HG03159 (cell line): Measurements from ENCODE around the gene IGFBPL1.

Experiments
- ATAC-seq: cut with Tn5 transposase; IDR thresholded peaks from one replicate; pipeline ENCODE4 v1.9.1; 2021; ENCODE audit warnings: mild to moderate bottlenecking, moderate library complexity; ENCODE audit not compliant: unreplicated experiment

Gene IGFBPL1

DNA sequence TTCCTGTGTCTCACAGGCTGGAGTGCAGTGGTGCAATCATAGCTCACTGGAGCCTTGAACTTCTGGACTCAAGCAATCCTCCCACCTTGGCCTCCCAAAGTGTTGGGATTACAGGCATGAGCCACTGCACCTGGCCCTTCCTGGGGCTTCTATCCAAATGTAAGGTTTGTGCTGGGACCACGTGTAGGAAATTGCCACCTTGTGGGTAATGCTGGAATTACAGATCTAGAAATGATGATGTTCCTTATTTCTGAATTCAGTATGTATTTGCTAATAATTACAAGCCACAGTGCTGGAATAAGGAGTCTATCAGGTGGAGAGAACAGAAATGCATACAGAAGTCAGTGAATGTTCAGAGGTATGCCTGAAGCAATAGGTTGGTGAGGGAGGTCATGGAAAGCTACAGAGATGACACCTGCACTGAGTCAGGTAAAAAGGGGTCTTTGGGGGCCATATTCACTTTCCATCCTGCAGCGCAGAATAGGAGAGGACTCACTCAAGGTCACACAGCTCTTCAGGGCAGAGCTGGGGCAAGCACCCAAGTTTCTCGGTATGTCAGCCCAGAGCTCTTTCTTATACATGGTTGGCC, 8.8 kb upstream of the IGFBPL1 start:
- ATAC-seq, result no peak

DNA sequence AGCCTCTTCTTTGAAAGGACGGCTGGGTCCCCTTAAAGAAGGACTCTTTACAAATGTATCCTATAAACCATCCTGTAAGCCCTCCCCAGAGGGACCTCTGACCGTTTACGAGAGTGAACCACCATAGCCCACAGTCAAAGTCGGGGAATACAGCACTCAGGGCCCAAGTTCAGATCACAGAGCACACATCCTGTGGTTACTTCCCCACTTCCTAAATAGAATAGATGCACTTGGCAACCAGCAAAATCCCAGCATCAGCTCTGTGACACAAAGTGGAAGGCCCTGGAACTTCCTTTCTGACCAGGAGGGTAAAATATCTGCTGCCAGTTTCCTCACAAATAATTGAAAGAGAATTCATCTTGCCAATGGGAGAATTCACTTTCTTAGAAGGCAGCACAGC, 6.9 kb upstream of the IGFBPL1 start:
- ATAC-seq, result no peak

- ATAC-seq, result no peak
These were observed 3.8 kb upstream of the IGFBPL1 start for GRCh38 chr9:38428062-38428461.

DNA sequence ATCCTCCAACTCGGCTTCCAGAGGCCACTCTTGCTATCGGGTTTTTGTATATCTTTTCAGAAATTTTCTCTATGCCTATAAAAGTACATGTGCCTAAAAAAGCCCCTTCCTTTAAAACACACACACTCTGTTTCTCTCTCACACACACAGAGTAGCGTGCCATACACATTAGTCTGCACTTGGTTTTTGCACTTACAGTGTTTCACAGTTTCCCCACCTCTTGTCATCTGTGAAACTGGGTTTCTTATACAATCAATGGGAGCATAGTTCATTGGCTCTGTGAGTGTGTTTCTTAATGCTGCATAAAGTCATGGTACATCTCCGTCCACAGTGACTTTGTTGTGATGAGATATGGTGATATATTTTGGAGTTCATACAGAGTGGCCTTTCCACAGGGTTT, 664 bp upstream of the IGFBPL1 start:
- no peak for ATAC-seq

DNA sequence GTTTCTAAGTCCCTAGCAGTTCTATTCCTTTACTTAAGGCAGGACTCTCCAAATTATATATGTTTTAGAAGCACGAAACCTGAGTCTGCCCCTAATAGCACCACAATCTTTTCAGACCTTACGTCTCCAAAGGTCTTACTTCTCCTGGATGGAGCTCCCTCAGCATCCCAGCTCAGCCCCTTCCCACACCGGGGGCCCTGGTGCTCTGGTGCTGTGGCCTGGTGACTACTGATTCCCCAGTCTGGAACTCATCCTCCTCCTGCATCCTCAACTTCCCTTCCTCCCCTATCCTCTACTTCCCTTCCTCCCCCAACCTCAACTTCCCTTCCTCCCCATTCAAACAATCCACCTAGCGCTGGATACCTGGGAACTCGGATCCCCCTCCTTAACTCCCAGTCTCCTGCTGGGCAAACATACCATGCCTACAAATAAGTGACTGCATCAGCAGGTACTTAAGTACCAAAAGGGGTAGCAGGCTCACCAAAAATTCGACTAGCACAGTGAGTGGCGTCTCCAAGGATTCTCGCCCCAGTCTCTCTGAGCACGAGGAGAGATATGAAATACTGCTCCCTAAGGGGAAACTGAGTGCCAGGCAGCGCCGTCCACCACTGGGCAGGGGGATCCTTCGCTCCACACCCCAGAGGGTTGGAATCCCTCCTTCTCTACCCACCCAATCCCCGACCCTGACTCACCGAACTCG, 831 bp downstream of the IGFBPL1 start:
- no peak for ATAC-seq

DNA sequence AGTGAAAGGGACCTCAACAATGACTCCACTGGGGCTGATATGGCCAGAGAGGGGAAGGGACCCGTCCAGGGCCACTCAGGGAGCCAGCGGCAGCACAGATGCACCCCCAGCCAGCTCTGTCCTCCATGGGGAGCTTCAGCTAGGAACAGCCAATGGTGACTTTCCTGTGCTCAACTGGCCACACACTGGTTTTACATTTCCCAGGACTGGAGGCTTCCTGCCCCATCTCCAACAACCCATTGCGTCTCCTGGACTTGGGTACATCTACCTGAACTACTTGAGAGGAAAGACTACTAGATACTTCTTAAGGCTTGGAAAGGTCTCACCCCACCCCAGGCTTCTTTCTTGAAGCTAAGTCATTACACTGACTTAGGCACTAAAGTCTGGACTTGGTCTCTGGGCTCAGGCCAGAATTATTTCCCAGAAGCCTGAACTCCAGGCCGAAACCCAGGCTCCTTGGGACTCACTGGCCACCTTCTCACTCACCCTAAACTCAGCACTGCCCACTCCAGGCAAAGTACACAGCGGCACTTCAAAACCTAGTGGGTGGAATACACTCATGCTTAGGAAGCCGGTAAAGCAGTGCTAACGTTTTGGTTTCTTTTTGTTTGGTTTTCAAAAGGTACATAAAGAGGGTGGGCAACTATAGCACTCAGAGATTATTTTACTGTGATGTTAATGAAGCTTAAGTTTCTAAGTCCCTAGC, 1.5 kb downstream of the IGFBPL1 start:
- no peak for ATAC-seq

DNA sequence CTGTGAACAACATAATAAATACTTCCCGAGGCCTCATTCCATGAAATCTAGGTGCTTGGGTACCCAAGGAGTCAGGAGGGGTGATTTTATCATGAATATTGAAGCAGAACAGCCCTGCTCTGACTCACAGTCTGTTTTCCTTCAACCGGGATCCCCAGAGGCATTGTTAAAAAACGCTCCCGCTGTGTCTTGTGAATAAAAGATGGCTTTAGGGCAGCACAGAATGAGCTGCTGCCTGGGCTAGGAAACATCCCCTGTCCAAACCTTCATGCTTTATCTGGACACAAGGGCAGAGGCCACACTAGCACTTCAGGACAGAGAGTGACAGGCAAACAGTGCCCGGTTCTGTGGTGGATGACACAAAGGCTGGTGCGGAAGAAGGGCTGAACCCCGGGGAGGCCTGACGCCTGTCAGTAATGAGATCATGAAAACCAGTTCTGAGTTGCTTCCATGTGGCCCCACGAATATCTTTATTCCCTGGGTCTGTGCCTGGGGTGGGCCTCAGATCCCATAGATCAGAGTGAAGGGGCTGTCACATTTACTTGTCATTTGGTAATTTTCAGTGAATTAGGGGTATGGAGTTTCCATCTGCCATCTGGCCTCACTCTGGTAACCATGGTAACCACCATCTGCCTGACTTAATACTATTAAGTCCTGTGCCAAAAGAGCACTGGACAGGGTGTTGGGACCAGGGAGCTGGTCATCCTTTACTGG, 2.6 kb downstream of the IGFBPL1 start:
- no peak for ATAC-seq

DNA sequence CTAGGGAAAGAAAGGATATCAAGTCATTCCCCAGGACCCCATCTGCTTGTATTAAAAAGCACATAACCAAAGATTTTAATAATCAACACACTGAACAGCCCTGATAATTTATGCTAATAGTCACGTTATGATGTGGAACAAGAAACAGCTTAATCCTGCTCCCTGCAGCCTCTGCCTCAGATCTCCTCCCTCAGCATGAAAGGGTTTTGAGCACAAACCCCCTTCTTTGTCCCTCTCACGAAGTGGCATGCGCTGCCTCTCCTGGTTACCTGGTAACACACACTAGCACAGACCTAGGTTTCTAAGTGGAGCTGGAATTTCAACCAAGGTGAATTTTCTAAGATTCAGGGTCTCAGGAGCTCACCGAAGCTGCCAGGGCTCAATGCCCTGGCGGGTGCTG, 5.1 kb downstream of the IGFBPL1 start:
- no peak for ATAC-seq

GRCh38 chr9:38418366-38418765, 5.9 kb downstream of the IGFBPL1 start:
- no peak for ATAC-seq

DNA sequence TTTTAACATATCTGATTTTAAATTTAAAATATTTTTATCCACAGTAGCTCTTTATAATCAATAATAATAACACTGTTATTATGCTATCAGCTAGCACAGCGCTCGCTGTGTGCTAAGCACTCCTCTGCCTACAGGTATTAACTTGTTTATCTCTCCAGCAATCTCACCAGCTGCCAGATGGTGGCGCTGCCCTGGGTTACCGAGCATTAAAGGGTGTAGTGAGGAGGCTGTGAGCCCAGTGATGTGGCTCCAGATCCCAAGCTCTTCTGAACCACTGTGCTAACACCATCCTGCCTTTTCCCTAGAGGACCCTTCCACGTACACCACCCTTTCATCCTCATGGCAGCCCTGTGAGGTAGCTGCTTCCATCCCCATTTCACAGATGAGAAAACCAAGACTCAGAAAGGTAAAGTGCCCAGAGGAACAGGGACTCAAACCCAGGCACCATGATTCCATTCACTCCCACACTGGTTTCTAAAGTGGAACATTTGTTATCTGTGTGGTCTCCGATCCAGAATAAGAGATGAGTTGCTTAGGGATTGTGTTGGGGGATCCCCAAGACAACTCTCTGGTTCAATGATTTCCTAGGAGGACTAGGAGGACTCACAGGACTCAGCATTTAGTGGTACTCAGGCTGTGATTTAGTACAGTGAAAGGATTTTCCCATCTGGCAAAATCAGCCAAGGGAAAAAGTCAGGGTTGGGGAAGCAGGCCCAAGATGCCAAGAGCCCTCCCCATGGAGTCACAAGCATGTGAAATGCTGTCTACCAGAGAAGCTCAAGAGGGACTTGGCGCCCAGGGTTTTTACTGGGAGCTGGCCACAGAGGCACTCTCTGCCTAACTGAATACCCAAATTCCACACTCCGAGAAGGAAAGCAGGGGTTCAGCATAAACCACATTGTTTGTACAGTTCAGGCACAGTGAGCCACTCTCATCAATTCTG, 7.0 kb downstream of the IGFBPL1 start:
- ATAC-seq, result no peak

DNA sequence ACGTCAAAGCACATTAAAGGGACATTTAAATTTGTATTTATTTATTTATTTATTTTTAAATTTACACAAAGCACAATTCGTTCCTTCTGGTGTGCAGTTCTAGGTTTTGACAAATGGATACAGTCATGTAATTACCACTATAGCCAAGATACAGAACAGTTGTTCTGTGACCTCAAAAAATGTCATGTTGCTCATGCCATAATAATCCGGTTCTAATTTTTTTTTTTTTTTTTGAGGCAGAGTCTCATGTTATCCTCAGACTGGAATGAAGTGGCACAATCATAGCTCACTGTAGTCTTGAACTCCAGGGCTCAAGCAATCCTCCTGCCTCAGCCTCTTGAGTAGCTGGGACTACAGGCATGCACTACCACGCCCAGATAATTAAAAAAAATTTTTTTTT, 7.8 kb downstream of the IGFBPL1 start:
- ATAC-seq, result no peak

DNA sequence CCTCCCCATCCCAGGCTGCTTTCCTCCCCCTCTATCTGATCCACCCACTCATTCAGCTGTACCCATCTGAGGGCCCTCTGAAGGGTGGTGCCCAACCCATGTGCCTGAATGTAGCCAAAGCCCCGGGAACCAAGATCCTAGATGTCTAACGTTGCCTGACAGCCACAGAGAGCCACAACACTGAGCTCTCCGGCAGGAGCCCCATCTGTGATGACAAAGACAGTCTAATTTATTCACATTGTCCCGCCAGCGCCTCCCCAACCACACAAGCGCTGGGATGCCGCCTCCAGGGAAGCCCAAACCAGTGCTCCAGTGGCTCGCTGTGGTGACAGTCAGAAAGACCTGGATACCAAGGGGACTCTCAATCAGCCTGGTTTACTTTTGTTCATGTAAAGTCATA, 8.4 kb downstream of the IGFBPL1 start:
- ATAC-seq, result no peak

GRCh38 chr9:38414040-38414723, 10.1 kb downstream of the IGFBPL1 start:
- ATAC-seq, result no peak

DNA sequence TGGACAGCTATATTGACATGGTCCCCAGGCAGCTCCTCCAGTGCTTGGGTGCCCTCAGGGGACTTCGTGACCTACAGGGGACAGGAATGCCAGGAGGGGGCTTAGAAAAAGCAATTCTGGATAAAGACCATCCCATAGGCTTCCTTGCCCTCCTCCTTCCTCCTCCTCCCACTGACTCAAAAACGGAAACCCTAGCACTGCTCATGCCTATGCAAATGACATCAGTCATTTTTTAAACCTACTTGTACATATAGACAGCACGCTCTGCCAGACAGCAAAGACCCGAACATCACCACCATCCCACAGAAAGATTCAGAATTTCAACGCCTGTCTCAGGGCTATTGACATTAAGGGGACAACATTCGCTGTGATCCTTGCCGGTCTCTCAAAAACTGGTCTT, 11.0 kb downstream of the IGFBPL1 start:
- no peak for ATAC-seq

DNA sequence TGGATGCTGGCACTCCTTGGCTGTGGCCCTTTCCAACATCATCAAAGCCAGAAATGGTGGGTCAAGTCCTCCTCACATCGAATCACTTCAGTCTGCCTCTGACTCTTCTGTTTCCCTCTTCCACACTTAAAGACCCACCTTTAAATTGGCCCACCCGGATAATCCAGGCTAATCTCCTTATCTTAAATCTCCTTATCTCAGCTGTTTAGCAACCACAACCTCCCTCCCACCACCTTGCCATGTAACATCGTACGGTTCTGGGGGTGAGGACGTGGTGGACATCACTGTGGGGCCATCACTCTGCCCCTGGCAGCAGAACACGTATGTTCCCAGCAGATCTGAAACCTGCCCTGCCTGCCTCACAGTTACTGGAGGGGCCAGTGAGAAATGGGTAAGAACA, 11.5 kb downstream of the IGFBPL1 start:
- no peak for ATAC-seq

- ATAC-seq, result peak; percentile 53
These were observed 15.5 kb downstream of the IGFBPL1 start for GRCh38 chr9:38408719-38409118.

DNA sequence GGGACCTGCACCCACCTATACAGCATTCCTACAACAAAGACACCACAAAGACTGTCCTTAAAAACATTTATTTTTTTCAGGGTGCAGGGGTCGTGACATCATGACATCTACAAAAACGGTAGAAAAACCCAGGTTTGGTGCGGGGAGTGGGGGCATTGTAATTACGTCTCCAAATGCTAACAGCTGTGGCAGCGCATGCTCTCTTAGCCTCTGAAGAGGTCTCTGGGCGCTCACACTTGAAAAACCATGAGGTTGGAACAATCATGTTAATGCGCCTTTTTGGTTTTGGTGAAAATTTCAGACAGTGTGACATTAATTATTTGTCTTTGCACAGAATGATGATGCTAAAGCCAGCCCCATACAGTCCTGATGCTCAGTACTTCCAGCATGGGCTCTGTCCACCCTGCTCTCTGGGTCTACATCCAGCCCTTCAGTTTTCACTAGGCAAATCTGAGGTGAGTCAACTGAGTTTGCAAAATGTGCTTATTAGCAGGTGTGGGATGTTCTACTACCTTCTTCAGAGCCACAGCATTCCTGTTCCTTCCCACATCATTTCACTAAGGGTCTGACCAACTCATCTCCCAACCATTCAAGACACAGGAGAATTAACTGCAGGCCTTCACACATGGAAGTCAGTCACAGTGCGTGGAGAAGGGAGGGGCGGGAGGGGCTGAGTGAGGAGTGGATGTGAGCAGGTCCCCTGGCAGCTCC, 17.6 kb downstream of the IGFBPL1 start:
- ATAC-seq, result no peak

DNA sequence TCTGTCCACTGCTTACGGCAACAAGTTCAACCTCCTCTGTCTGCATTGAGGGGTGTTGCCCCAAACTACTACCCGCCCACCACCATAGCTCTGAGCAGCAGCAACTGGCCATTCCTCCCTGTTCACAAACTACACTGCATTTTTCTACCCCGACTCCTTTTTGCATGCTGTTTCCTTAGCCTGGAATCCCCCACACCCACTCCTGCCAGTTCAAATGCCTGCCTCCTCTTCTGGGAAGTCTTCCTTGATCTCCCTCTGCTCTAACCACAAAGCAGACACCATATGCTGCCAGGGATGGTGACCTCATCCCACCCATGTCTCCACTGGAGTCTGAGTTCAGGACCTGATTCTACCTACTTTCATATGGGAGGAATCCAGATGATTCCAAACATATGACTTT, 18.5 kb downstream of the IGFBPL1 start:
- ATAC-seq, result no peak

DNA sequence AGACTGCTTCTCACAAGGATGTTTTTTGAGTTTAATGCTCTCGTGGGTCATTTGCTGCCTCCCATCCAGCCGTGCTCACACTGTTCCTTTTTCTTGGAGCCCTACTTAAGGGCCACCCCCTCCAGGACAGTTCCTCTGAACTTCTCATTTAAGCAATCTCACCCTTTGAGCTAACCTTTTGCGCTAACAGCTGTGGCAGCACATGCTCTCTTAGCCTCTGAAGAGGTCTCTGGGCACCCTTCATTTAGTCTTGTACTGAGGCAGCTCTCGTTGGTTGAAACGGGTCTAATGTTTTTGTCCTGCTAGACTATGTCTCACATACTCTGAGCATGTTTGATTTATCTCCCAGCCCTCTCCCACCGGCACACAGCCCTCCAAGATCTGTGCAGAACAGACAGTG, 19.9 kb downstream of the IGFBPL1 start:
- no peak for ATAC-seq
